ENCODE data around the gene EDDM13.
"Not testable (repeated sequence)": the region's sequence is repeated elsewhere in the genome, so short reads cannot be mapped to it uniquely, and the experiment has no call there.

Gene EDDM13

GRCh38 chr19:56272161-56272798, at the start of gene EDDM13:
Gene EDDM13 (plus strand): TSS chr19:56272748. CDS start chr19:56272835, 87 bp downstream.
- ChIA-PET CTCF (no interaction called here), POLR2A (no interaction called here)
- TF ChIP-seq ARNT (IDR thresholded peaks at IDR 0.05) (no peak), SUZ12 (IDR thresholded peaks at IDR 0.05) (no peak), LEF1 (IDR thresholded peaks at IDR 0.05; ENCODE audit: borderline replicate concordance) (no peak), TARDBP (IDR thresholded peaks at IDR 0.05) (no peak), NFRKB (IDR thresholded peaks at IDR 0.05) (no peak), FOXA1 (IDR thresholded peaks at IDR 0.05) (no peak), L3MBTL2 (conservative IDR thresholded peaks at IDR 0.05) (no peak), ZNF384 (IDR thresholded peaks at IDR 0.05) (no peak), FOXK2 (IDR thresholded peaks at IDR 0.05) (no peak), PKNOX1 (IDR thresholded peaks at IDR 0.05) (no peak), SP1 (IDR thresholded peaks at IDR 0.05) (no peak), FOXM1 (IDR thresholded peaks at IDR 0.05; ENCODE audit: borderline replicate concordance) (no peak), BHLHE40 (IDR thresholded peaks at IDR 0.05; ENCODE audit: borderline replicate concordance) (no peak), ELF4 (IDR thresholded peaks at IDR 0.05) (no peak), CTBP1 (IDR thresholded peaks at IDR 0.05; ENCODE audit: borderline replicate concordance) (no peak), HDGF (IDR thresholded peaks at IDR 0.05; ENCODE audit: borderline replicate concordance) (no peak)
- no peak for DNase-seq (ENCODE audit: extremely low spot score)

- TF ChIP-seq CTBP1 (IDR thresholded peaks at IDR 0.05; ENCODE audit: borderline replicate concordance) (no peak), TARDBP (IDR thresholded peaks at IDR 0.05) (no peak)
- ChIA-PET POLR2A (no interaction called here), CTCF (no interaction called here)
- DNase-seq (ENCODE audit: extremely low spot score): no peak
These were observed 49.6 kb upstream of the EDDM13 start for GRCh38 chr19:56222901-56223300.

GRCh38 chr19:56223481-56223880, 49.1 kb upstream of the EDDM13 start:
- CTCF ChIA-PET: interaction anchor here (0.6 kb wide), 1 partner anchor 10 kb away, joined by 3 read pairs; no protein-coding TSS in a partner anchor
- no peak for DNase-seq (ENCODE audit: extremely low spot score)
- POLR2A ChIA-PET: no interaction called here
- TF ChIP-seq HDGF (IDR thresholded peaks at IDR 0.05; ENCODE audit: borderline replicate concordance): no peak
- no peak for TF ChIP-seq L3MBTL2 (conservative IDR thresholded peaks at IDR 0.05)
- TF ChIP-seq LEF1 (IDR thresholded peaks at IDR 0.05; ENCODE audit: borderline replicate concordance): no peak
- no peak for TF ChIP-seq SUZ12 (IDR thresholded peaks at IDR 0.05)
- no peak for TF ChIP-seq FOXM1 (IDR thresholded peaks at IDR 0.05; ENCODE audit: borderline replicate concordance)
- TF ChIP-seq TARDBP (IDR thresholded peaks at IDR 0.05): no peak
- no peak for TF ChIP-seq ARNT (IDR thresholded peaks at IDR 0.05)
- TF ChIP-seq FOXA1 (IDR thresholded peaks at IDR 0.05): no peak
- no peak for TF ChIP-seq SP1 (IDR thresholded peaks at IDR 0.05)
- TF ChIP-seq BHLHE40 (IDR thresholded peaks at IDR 0.05; ENCODE audit: borderline replicate concordance): no peak
- TF ChIP-seq NFRKB (IDR thresholded peaks at IDR 0.05): no peak
- no peak for TF ChIP-seq FOXK2 (IDR thresholded peaks at IDR 0.05)
- no peak for TF ChIP-seq CTBP1 (IDR thresholded peaks at IDR 0.05; ENCODE audit: borderline replicate concordance)
- no peak for TF ChIP-seq PKNOX1 (IDR thresholded peaks at IDR 0.05)
- TF ChIP-seq ELF4 (IDR thresholded peaks at IDR 0.05): no peak
- no peak for TF ChIP-seq ZNF384 (IDR thresholded peaks at IDR 0.05)

GRCh38 chr19:56245121-56245740, 27.3 kb upstream of the EDDM13 start:
- DNase-seq (ENCODE audit: extremely low spot score): no peak
- no peak for TF ChIP-seq NFRKB (IDR thresholded peaks at IDR 0.05)
- no peak for TF ChIP-seq TARDBP (IDR thresholded peaks at IDR 0.05)
- no peak for TF ChIP-seq CTBP1 (IDR thresholded peaks at IDR 0.05; ENCODE audit: borderline replicate concordance)
- TF ChIP-seq FOXA1 (IDR thresholded peaks at IDR 0.05): no peak
- TF ChIP-seq SP1 (IDR thresholded peaks at IDR 0.05): no peak
- TF ChIP-seq SUZ12 (IDR thresholded peaks at IDR 0.05): no peak
- TF ChIP-seq LEF1 (IDR thresholded peaks at IDR 0.05; ENCODE audit: borderline replicate concordance): no peak
- TF ChIP-seq BHLHE40 (IDR thresholded peaks at IDR 0.05; ENCODE audit: borderline replicate concordance): no peak
- TF ChIP-seq ZNF384 (IDR thresholded peaks at IDR 0.05): no peak
- no peak for TF ChIP-seq FOXM1 (IDR thresholded peaks at IDR 0.05; ENCODE audit: borderline replicate concordance)
- TF ChIP-seq ELF4 (IDR thresholded peaks at IDR 0.05): no peak
- no peak for TF ChIP-seq ARNT (IDR thresholded peaks at IDR 0.05)
- TF ChIP-seq L3MBTL2 (conservative IDR thresholded peaks at IDR 0.05): no peak
- no peak for TF ChIP-seq FOXK2 (IDR thresholded peaks at IDR 0.05)
- no peak for TF ChIP-seq HDGF (IDR thresholded peaks at IDR 0.05; ENCODE audit: borderline replicate concordance)
- TF ChIP-seq PKNOX1 (IDR thresholded peaks at IDR 0.05): no peak
- ChIA-PET CTCF (no interaction called here), POLR2A (no interaction called here)

- CTCF ChIA-PET; DNase-seq (ENCODE audit: extremely low spot score); POLR2A ChIA-PET: not testable (repeated sequence)
These were observed 26.8 kb upstream of the EDDM13 start for GRCh38 chr19:56245764-56246163.

GRCh38 chr19:56248736-56249338, 23.7 kb upstream of the EDDM13 start:
- CTCF ChIA-PET: not testable (repeated sequence)

More at GRCh38 chr19:56248736-56249338, 23.7 kb upstream of the EDDM13 start:
- POLR2A ChIA-PET; DNase-seq (ENCODE audit: extremely low spot score): not testable (repeated sequence)

Data from HEK293T (cell line).